C4-2B (cell line): ENCODE data around the gene KRTAP19-1.

ENCODE experiments used
- CTCF ChIP-seq: fragments of 450-650 bp; conservative IDR thresholded peaks from 2 replicates; pipeline ENCODE4 v1.5.1; 2017; ENCODE audit warnings: mild to moderate bottlenecking
- ZFX ChIP-seq: fragments of 450-650 bp; IDR thresholded peaks from 2 replicates; pipeline ENCODE4 v1.6.1; 2017

GRCh38 chr21:30515681-30516080 lies 35.5 kb upstream of the KRTAP19-1 start:
- TF ChIP-seq CTCF (no peak), ZFX (no peak)
